ENCODE measurements around the gene MYADML2.
A peak's percentile ranks its signal among the peaks of the same experiment; 100 is the strongest.
"Not testable (repeated sequence)": the region's sequence is repeated elsewhere in the genome, so short reads cannot be mapped to it uniquely, and the experiment has no call there.

Gene MYADML2

GRCh38 chr17:81947189-81947588, at the start of gene MYADML2:
Gene MYADML2 (minus strand): TSS chr17:81947233. CDS start chr17:81941741, 5,492 bp downstream.
- peak; percentile 74 for FAIRE-seq
- DNase-seq (ENCODE audit: low spot score) = no peak

GRCh38 chr17:81996232-81996756, 49.3 kb upstream of the MYADML2 start:
- FAIRE-seq (no peak), DNase-seq (ENCODE audit: low spot score) (no peak)

GRCh38 chr17:81995463-81996231, 48.6 kb upstream of the MYADML2 start:
- DNase-seq (ENCODE audit: low spot score) (no peak), FAIRE-seq (no peak)

GRCh38 chr17:81994593-81995462, 47.8 kb upstream of the MYADML2 start:
- no peak for DNase-seq (ENCODE audit: low spot score)
- no peak for FAIRE-seq

GRCh38 chr17:81993729-81994592, 46.9 kb upstream of the MYADML2 start:
- DNase-seq (ENCODE audit: low spot score) = no peak
- no peak for FAIRE-seq

- FAIRE-seq (no peak), DNase-seq (ENCODE audit: low spot score) (no peak)
Observed at GRCh38 chr17:81992306-81993102, 45.5 kb upstream of the MYADML2 start.

- no peak for FAIRE-seq
- no peak for DNase-seq (ENCODE audit: low spot score)
Observed at GRCh38 chr17:81991684-81992305, 44.8 kb upstream of the MYADML2 start.

- DNase-seq (ENCODE audit: low spot score) (no peak), FAIRE-seq (no peak)
Observed at GRCh38 chr17:81990836-81991683, 44.0 kb upstream of the MYADML2 start.

- no peak for FAIRE-seq
Observed at GRCh38 chr17:81987161-81987770, 40.2 kb upstream of the MYADML2 start.

GRCh38 chr17:81986606-81987005, 39.6 kb upstream of the MYADML2 start:
- DNase-seq (ENCODE audit: low spot score) (no peak), FAIRE-seq (no peak)

More at GRCh38 chr17:81987161-81987770, 40.2 kb upstream of the MYADML2 start:
- no peak for DNase-seq (ENCODE audit: low spot score)

GRCh38 chr17:81984773-81985410, 37.9 kb upstream of the MYADML2 start:
- FAIRE-seq = peak; percentile 97

GRCh38 chr17:81983639-81984373, 36.8 kb upstream of the MYADML2 start:
- DNase-seq (ENCODE audit: low spot score) (no peak), FAIRE-seq (no peak)

More at GRCh38 chr17:81984773-81985410, 37.9 kb upstream of the MYADML2 start:
- DNase-seq (ENCODE audit: low spot score) = no peak

GRCh38 chr17:81983011-81983638, 36.1 kb upstream of the MYADML2 start:
- no peak for DNase-seq (ENCODE audit: low spot score)
- FAIRE-seq = no peak

GRCh38 chr17:81981511-81981910, 34.5 kb upstream of the MYADML2 start:
- not testable (repeated sequence) for FAIRE-seq; DNase-seq (ENCODE audit: low spot score)

- FAIRE-seq = no peak
- DNase-seq (ENCODE audit: low spot score) = no peak
Observed at GRCh38 chr17:81980707-81981343, 33.8 kb upstream of the MYADML2 start.

- DNase-seq (ENCODE audit: low spot score) = no peak
- FAIRE-seq = no peak
Observed at GRCh38 chr17:81980122-81980521, 33.1 kb upstream of the MYADML2 start.

Data from urothelium cell line (cell line).